ENCODE results near the gene ASCL2.

Gene ASCL2

DNA sequence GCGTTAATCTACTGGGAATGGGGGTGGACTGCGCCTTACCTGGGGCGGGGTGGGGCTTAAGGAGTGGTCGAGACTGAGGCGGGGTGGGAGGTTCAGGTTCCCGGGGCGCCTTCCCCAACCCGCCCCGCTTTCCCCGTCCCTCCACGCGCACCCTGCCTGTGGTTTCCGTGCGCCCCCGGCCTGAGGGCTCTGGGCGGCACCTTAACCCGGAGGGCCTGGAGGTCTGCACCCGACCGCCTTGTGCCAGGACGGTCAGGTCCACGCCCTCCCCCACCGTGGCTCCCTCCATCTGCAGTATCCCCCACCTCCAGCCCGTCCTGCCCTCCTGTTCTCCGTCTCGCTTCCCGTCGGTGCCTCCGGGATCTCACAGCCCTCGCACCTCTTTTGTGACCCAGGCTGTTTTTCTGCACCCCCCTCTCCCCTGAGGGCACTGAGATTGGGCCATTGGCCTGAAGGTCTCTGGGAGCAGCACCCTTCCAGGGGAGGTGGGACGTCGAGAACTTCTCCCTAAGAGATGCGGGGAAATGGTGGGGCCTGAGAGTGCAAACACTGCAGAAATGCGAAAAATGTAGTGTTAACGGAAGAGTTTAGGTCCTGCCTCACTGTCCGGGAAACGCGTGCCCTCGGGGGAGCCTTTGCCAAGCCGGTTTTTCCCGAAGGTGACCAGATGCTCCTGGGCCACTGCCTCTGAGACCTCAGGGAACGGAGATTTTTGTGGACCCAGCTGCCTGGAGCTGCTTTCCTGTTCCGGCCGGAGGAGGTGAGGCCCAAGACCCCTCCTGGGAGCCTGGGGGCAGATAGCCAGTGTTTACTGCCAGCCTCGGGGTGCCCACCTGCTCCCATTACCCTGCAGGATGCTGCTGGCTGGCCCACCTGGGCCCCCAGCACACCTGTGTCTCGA lies 1.2 kb upstream of the ASCL2 start:
- no peak for DNase-seq

DNA sequence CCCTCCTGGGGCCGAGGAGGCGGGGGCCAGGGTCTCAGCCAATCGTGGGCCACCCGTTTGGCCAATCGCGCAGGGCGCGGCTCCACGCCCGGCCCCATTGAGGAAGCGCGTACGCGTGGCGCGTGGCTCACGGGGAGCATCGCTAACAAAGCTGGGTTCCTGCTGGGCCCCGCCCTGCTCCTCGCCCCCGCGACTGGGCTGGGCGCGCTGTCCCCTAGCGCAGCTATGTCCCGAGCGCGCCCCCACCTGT lies 614 bp upstream of the ASCL2 start:
- no peak for DNase-seq

- no peak for DNase-seq
Observed at GRCh38 chr11:2269601-2270321, 627 bp downstream of the ASCL2 start.

DNA sequence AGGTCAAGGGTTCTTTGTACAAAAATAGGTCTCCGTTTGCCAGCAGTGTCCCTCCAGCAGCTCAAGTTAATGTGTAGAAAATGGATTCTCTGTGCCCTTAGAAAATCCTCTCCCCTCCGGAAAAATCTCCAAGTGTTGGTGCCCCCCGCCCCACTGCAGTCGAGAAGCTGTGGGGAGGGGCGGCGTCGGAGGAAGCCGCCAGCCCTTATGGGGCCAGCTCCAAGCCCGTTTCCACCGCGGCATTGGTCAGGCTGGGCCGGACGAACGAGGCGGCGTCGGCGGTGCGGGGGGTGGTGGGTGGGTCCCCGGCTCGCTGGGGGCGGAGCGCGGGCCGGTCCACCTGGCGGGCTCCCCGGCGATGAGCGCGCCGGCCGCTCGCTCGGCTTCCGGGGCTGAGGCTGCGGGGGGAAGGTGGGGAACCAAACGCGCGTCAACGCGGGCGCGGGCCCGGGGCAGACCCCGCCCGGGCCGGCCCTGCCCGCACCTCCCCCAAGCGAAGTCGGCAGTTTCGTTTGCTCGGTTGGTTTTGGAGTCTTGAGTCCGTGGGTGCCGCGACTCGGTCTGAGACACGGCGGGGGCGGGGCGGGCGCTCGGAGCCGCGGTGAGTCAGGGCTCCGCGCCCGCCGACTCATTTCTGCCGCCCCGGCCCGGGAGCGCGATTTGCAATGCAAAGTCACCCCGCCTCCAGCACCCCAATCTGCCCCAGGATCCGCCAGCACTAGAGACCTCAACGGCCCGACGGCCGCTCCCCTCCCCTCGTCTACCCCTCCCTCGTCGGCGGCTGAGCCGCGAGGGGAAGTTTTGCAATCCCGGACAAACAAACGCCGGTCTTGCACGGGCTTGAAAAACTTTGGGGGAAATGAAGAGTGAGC lies 1.4 kb downstream of the ASCL2 start:
- no peak for DNase-seq

GRCh38 chr11:2267851-2268728 lies 2.3 kb downstream of the ASCL2 start:
- no peak for DNase-seq

GRCh38 chr11:2267306-2267850 lies 3.0 kb downstream of the ASCL2 start:
- no peak for DNase-seq

DNA sequence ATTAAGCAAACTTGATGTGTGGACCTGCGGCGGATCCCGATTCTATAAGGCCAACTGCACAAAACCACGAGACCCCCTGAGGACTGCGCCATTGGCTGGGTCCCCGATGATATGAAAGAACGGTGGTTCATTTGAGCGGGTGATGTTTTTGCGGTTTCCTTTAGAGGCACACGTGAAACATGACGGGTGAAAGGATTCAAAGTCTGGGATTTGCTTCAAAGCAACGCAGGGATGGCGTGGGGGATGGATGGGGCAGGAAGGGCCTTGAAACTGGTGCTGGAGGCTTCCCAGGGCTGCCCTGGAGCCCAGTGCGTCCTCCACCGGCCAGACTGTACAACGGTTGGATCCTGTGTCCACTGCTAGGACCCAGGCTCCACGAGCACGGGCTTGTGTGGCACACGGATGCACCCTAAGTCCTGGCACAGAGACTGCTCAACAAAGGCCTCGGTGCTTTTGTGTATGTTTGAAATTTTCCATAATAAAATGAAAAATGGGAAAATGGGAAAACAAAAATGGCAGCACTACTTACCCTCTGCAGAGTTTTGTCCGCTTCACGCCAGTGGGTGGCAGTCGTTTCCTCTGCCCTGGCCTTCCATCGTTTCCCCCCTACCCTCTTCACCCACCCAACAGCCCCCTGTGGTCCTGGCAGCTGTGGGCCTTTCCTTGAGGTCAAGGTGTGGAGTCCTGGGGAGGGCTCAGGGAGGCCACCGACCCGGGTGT lies 3.6 kb downstream of the ASCL2 start:
- DNase-seq: no peak

DNA sequence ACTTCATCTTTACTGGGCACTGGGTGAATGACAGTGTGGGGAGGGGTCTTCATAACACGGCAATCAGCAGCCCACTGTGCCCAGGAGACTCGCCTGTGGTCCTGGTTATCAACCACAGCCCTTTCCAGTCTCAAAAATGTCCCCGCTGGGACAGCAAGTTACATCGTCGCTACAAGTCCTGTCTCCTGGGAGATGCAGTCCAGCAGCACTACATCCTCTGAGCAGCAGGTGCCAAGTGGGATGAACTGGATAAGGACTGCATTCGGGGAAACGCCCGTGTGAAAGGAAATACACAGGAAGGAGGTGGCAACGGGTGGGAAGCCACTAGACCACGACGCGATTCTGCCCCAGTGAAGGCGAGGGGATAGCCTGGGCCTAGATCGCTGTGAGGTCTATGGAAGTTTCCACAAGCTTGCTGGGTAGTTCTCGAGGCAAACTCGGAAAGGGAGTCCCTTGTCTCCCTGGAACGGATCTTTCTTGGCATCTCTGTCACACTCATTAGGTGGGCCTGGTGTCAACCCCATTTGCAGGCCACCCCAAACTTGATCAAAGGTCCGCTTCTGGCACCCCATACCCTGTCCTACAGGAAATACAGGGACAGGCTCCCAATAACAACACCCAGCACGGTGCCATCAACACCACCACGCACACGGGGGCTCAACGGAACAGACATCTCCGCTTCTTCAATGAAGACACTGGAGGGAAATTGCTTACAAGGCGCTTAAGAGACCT lies 4.4 kb downstream of the ASCL2 start:
- DNase-seq: no peak

DNA sequence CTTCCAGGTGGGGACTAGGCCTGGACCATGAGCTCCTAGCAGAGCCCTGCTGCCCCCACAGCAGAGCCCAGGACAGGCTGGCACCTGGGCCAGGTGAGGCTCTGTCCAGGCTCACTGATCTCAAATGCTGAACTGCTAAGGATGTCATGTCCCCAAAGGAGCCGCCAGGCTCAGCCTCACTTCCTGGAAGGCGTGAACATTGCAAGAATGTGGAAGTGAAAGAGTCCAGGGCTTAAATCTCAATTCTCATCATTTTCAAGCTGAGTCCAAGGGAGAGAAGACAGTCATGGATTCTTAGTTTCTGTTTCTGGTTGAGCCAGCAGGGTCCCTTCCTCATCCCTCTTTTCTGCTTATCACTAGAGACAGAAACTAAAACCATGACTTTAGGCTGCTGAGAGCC lies 5.0 kb downstream of the ASCL2 start:
- no peak for DNase-seq

DNA sequence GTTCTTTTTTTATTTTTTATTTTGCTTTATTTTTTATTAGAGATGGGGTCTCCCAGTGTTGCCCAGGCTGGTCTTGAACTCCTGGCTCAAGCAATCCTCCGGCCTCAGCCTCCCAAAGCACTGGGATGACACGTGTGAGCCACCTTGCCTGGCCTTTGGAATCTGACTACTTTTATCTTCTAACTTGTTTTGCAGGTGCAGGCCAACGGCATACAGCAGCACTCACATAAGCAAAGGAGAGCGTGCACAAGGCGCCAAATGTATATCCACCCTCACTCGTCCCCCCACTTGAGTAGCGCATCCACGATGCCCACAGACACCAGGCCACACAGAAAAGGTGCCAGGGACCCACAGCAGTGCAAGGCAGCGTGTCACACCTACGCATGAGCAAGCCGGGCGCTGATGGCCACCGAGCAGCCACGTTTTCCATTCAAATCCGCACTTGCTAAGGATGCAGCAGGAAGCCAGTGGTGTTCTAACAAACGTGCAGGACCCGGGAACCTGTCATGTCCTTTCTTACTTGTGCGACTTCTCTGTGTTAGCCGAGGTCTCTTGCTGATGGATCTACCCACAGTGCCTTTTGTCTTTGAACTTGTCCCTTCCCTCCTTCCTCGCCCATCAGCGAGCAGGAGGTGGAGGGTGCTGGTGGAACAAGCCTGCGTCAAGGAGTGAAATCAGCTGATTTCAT lies 5.9 kb downstream of the ASCL2 start:
- no peak for DNase-seq

DNA sequence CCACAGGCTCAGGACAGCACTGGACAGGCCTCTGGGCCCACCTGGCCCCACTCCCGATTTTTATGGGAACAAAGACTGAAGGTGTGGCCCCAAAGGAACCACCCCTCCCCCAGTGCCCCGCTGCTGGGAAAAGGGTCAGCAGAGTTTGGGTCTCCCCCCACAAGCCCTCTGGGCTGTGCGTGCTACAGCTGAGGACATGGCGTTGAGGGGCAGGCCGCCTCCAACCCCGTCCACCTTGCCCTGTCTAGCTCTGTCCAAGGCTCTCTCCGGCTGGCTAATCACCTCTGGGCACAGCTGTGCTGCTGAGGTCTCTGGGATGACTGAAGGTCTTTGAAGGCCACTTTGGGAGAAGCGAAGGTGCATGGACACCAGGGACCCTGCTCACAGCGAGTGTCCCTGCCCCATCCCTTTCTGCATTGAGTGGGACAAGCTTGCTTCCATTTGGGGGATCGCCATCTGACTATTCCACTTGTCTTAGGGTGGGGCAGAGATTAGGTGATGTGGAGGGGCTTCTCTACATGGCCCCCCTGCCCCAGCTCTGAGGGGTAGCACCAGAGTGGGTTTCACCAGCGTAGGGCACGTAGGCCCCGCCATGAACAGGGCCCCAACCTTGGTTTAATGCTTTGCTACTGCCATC lies 6.5 kb downstream of the ASCL2 start:
- DNase-seq: no peak

GRCh38 chr11:2263071-2263565 lies 7.3 kb downstream of the ASCL2 start:
- no peak for DNase-seq

- no peak for DNase-seq
Observed at GRCh38 chr11:2262301-2263070, 7.9 kb downstream of the ASCL2 start.

GRCh38 chr11:2261436-2262230 lies 8.8 kb downstream of the ASCL2 start:
- DNase-seq: no peak

DNA sequence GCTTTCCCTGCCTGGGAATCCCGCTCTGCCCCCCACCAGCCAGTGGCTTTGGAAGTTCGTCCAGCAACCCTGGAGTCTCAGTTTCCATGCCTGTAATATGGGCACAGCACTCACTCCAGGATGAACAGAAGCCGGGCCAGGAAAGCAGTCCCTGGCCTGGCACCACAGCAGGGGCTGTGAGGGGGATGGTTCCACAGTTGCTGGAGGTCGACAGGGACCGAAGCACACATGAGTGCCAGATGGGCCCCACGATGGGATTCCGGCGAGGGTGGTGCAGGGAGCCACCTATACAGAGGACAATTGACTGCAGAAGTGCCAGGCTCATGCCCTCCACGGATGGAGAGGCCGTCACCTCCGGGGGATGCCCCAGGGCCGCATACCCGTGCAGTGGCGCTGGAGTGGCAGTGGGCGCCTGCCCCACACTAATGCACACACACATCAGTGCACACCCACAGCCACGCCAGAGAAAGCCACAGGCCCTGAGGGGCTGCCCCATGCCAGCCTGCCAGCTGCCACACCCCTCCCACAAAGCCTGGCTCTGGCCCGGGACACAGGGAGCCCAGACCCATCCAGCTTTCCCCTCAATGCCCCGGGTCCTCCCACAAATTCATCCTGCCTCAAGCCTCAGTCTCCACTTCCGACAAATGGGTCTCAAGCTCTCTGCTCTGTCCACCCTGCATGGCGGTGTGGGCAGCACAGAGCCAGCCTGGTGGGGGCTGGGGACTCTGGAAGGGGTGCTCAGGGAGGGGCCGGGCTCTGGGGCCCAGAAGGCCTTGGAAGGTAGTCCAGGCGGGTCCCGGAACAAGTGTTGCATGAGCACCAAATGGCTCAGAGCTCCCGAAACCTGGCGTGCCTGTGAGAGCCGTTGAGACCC lies 9.7 kb downstream of the ASCL2 start:
- DNase-seq: no peak

DNA sequence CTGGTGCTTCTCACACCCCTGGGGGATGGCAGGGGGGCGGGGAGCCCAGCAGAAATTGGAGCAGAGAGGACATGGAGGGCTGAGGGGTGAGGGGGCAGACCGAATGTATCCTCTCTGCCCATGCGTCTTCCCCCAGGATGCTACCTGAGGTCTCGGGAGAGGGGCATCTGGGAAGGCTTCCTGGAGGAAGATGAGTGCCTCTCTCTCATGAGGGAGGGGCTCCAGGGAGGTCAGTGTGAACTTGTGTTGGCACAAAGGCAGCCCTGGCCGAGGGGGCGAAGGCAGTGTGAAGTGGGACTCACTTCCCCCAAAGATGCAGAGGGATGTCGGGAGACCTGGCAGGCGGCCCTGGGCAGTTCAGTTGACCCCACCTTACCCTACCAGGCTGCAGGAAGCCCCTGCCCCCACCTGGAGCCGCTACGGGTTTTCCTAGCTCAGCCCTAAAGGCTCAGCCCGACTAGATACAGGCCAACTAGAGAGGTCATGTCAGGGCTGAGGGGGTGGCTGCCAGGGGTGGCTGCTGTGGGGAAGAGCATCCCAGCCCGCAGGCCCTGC lies 10.4 kb downstream of the ASCL2 start:
- DNase-seq: no peak

DNA sequence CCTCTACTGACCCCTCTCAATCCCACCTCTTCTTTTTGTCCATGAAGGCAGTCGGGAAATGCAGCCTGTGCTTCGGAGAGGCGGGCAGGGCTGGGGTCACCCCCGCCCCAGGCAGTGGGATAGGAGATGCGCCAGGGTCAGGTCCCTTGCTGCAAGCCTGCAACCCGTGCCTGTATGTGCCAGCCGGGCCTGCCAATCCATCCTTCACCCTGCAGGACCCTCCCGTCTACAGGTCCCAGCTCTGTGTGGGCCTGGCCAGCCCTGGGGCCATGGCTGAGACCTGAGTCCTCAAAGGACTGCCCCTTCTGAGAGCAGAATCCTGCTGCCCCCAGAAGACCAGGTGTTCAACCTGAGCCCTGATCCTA lies 10.9 kb downstream of the ASCL2 start:
- DNase-seq: no peak
